Measurements from ENCODE around the gene TREH.
A peak's percentile ranks its signal among the peaks of the same experiment; 100 is the strongest.
"Not testable (repeated sequence)": the region's sequence is repeated elsewhere in the genome, so short reads cannot be mapped to it uniquely, and the experiment has no call there.

TREH gene

GRCh38 chr11:118696673-118697226 lies 17.3 kb upstream of the TREH start:
- no peak for DNase-seq (ENCODE audit: low spot score)

- DNase-seq (ENCODE audit: low spot score): no peak
These were observed 15.3 kb upstream of the TREH start for GRCh38 chr11:118694771-118695170.

DNA sequence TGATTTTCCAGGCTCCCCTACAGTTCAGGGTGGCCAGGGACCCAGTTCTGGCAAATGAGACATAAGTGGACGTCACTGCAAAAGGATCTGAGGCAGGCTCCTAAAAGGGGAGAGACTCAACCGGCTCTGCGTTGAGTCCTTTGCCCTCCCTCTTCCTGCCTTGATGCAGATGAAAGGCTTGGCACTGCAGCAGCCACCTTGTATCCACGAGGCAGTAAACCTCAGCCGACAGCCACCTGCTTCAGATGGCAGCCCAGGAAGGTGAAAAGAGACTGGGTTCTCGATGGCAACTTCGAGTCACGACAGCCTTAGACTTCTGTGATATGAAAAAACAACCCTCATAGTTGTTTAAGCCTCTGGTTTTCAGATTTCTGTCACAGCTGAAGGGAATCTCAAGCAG lies 14.7 kb upstream of the TREH start:
- no peak for DNase-seq (ENCODE audit: low spot score)

DNA sequence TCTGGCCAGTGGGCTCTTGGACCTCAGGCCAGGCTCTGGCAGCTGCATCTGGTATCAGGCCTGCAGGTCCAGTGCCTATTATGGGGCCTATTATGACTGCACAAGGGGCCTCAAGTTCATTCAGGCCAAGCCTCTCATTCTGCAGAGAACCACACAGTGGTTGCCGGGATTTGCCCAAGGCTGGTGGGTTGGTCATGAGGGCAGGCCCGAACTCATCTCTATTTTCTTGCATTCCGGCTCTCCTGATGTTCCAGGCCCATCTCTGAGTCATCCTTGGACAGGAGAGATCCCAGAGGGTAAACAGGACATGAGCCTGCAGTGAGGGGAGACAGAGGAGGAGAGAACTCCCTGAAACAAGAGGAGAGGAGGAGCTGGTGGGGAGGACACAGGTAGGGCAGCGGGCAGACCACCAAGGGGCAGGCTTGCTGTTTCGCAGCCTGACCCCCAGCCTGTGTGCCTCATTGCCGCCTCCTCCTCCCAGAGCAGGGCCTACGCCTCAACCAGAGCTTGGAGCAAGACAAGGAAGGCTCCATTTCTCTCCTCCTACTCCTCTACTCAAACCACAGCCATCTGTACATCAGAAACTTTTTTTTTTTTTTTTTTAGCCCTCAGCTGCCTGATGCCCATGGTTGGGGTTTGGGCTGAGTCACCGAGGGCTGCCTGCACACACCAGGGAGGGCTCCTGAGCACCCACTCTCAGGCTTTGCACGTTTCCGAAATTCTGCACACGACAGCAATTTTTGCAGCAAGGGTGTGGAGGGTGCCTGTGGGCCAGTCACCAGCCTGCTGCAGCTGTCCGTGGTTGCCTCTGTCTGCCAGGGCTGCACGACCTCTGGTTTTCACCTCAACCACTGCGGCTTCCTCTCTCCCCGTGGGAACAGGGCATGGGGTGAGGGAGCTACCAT lies 12.7 kb upstream of the TREH start:
- DNase-seq (ENCODE audit: low spot score): peak; percentile 62

GRCh38 chr11:118690553-118691304 lies 11.3 kb upstream of the TREH start:
- no peak for DNase-seq (ENCODE audit: low spot score)

- peak; percentile 93 for DNase-seq (ENCODE audit: low spot score)
These were observed 10.6 kb upstream of the TREH start for GRCh38 chr11:118689852-118690552.

DNA sequence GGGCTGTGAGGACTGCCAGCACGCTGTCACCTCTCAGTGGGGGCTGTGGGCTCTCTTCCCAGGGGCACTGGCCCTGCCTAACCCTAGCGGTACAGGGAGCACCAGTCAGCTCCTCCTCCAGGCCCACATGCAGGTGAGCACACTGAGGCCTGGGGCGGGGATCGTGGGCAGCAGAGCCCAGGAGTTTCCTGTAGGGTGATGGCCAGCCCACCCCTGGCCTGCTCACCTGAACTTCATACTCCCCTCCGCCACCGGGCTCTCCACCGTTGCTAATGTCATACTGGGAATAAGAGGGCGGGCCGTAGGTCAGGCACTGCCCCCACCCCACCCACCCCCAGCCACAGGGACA lies 10.0 kb upstream of the TREH start:
- no peak for DNase-seq (ENCODE audit: low spot score)

DNA sequence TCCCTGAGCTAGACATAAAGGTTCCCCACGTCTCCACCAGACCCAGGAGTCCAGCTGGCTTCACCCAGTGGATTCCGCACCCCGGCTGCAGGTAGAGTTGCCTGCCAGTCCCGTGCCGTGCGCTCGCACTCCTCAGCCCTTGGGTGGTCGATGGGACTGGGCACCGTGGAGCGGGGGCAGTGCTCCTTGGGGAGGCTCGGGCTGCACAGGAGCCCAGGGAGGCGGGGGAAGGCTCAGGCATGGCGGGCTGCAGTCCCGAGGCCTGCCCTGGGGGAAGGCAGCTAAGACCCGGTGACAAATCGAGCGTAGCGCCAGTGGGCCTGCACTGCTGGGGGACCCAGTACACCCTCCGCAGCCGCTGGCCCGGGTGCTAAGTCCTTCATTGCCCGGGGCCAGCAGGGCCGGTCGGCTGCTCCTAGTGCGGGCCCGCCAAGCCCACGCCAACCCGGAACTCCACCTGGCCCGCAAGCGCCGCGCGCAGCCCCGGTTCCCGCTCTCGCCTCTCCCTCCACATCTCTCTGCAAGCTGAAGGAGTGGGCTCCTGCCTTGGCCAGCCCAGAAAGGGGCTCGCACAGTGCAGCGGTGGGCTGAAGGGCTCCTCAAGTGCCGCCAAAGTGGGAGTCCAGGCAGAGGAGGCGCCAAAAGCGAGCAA lies 9.5 kb upstream of the TREH start:
- no peak for DNase-seq (ENCODE audit: low spot score)

DNA sequence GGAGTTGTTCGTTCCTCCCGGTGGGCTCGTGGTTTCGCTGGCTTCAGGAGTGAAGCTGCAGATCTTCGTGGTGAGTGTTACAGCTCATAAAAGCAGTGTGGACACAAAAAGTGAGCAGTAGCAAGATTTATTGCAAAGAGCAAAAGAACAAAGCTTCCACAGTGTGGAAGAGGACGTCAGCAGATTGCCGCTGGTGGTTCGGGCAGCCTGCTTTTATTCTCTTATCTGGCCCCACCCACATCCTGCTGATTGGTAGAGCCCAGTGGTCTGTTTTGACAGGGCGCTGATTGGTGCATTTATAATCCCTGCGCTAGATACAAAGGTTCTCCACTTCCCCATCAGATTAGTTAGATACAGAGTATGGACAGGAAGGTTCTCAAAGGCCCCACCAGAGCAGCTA lies 8.9 kb upstream of the TREH start:
- not testable (repeated sequence) for DNase-seq (ENCODE audit: low spot score)

DNA sequence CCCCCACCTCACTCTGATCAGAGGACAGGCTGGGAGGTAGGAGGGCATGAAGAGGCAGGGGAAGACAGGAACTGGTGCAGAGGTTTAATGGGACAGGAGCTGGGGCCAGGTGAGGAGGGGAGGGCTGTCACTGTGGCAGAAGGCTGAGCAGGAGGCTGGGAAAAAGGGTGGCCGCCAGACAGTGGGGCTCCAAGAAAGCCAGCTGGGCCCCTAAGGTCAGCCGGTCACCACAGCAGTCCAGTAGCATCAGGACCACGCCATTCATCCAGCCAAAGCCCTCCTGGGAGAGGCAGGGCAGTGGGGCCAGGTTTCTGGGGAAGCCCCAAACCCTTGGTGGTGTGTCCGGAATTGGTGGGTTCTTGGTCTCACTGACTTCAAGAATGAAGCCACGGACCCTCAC lies 8.5 kb upstream of the TREH start:
- no peak for DNase-seq (ENCODE audit: low spot score)

DNA sequence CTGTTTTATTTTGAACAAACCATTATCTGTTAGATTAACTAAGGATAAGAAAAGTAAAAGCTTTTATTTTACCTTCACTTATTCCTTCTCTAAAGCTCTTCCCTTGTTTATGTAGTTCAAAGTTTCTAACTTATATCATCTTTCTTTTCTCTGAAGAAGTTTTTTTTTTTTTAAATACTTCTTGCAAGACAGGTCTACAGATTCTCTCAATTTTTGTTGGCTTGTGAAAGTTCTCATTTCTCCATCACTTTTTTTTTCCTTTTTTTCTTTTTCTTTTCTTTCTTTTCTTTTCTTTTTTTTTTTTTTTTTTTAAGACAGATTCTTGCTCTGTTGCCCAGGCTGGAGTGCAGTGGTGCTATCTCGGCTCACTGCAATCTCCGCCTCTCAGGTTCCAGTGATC lies 4.7 kb upstream of the TREH start:
- DNase-seq (ENCODE audit: low spot score): no peak

DNA sequence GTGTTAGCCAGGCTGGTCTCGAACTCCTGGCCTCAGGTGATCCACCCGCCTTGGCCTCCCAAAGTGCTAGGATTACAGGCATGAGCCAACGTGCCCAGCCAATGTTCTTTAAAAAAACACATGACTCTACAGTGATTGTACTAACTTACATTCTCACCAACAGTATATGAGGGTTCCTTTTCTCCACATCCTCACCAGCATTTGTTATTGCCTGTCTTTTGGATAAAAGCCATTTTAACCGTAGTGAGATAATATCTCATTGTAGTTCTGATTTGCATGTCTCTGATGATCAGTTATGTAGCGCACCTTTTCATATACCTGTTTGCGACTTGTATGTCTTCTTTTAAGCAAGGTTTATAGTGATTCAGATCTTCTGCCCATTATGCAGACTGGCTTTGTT lies 3.5 kb upstream of the TREH start:
- not testable (repeated sequence) for DNase-seq (ENCODE audit: low spot score)

- DNase-seq (ENCODE audit: low spot score): no peak
These were observed 2.9 kb upstream of the TREH start for GRCh38 chr11:118682372-118682771.

DNA sequence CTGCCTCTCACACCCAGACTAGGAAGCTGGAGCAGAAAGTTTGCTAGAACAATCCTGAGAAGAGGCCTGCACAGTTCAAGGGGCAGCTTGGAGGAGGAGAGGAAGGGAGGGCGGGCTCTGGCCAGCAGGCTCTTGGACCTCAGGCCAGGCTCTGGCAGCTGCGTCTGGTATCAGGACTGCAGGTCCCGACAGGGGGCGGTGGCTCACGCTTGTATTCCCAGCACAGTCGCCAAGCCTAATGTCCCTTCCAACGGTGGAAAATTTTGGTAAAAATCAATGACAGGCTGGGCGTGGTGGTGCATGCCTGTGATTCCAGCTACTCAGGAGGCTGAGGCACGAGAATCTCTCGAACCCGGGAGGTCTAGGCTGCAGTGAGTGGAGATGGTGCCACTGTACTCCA lies 542 bp downstream of the TREH start:
- DNase-seq (ENCODE audit: low spot score): not testable (repeated sequence)

DNA sequence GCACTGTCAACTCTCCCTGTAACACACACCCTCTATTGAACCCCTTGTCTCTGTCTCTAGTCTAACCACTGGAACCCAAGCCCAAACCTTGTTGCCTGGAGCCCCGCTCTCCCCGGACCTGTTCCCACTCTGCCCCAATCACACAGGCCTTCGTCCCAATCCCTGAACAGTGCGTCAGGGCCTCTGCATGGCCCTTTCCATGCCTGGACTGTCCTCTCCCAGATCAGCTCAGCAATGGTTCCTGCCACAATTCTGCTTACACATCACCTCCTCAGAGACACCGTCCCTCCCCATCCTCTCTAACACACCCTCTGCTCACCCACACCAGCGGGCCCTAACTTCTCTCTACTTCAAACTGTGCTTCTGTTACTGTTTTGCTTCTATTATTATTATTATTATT lies 1.5 kb downstream of the TREH start:
- no peak for DNase-seq (ENCODE audit: low spot score)

- DNase-seq (ENCODE audit: low spot score): no peak
These were observed 5.4 kb downstream of the TREH start for GRCh38 chr11:118674082-118674435.

DNA sequence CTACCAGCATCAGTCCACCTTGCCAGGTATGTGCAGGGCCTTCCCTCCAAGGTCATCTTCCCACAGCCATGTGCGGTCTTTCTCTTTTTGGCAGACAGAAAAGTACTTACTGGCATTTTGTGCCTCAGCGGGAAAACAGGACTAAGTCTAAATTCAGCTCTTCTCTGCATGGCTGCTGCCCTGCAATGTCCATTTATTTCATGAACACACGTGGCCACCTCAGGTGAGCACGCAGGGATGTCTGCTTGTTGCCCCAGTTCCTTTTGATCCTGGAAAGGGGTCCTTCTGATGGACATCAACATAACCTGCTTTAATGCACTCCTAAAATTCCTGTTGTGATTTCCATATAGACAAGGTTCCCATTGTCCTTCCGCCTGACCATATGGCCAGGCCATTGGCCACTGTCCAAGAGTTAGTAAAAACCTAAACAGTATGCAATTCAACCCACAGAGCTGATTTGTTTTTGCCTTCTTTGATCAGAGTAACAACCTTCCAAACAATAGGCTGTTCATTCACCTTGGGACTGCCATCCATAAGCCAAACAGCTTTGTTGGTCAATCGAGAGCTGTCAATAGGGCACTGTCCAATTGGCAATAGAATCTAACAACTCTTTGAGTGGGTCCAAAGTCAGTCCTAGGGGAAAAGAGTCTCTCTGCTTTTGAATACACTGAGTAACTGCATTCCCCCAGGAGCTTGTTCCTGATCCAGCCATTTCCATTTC lies 5.9 kb downstream of the TREH start:
- no peak for DNase-seq (ENCODE audit: low spot score)

DNA sequence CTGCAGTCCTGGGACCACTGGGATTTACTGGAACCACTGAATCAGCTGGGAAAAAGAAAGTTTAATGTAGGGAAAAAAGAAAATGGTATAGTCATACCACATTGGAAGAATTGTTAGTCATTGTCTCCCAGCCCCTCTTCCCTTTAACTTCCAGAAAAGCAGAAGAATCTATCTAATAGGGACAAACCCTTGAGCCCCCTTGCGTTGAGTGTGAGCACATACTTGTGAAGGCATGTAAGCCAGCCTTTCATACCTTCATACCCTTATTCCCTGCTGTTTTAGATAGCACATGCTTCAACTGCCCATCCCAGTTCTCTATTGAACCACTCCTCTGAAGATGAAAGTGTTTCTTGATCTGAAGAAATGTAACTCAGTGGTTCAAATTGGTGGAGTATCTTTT lies 6.6 kb downstream of the TREH start:
- DNase-seq (ENCODE audit: low spot score): no peak

- no peak for DNase-seq (ENCODE audit: low spot score)
These were observed 8.2 kb downstream of the TREH start for GRCh38 chr11:118671254-118671653.

GRCh38 chr11:118670063-118670462 lies 9.4 kb downstream of the TREH start:
- DNase-seq (ENCODE audit: low spot score): no peak

GRCh38 chr11:118666371-118666770 lies 13.1 kb downstream of the TREH start:
- DNase-seq (ENCODE audit: low spot score): no peak

Data from hepatic stellate cell (primary cell).